Natural killer cell treated with Interleukin-12 subunit alpha and Interleukin-12 subunit beta and Interleukin-15 and Interleukin-18, amount 100 ng/mL, for 72 hours (primary cell): Measurements from ENCODE around the gene PRSS12. TPM values are rescaled to one million over a fixed set of nuclear protein-coding genes. Genes with fewer than 3 reads are reported as not detected.

Experiments
- ATAC-seq, 2 donors: fragments of 150-1000 bp; cut with Tn5 transposase in 1 of 2; sonication (Bioruptor Pico), chemical (Tn5 transposase) in 1 of 2; 2 replicates each; pipeline ENCODE4 v1.10.0; 2021
- DNase-seq: peaks from one replicate; pipeline ENCODE4 v3.0.0; 2022; ENCODE audit warnings: low spot score
- H3K27ac Mint-ChIP-seq, 2 donors: 1 replicate in 1 of 2; 2 replicates in 1 of 2; pipeline ENCODE4 v1.8.0; 2022; ENCODE audit warnings: mixed read lengths in 2 of 2, mild to moderate bottlenecking in 1 of 2, moderate library complexity in 1 of 2
- H3K27me3 Mint-ChIP-seq, 2 donors: 1 replicate in 1 of 2; 2 replicates in 1 of 2; pipeline ENCODE4 v1.8.0; 2022; ENCODE audit warnings: mixed read lengths in 2 of 2
- H3K36me3 Mint-ChIP-seq: one replicate; pipeline ENCODE4 v1.8.0; 2022; ENCODE audit warnings: mixed read lengths
- H3K4me1 Mint-ChIP-seq, 2 donors: 1 replicate in 1 of 2; 2 replicates in 1 of 2; pipeline ENCODE4 v1.8.0; 2022; ENCODE audit warnings: low read depth in 2 of 2, mixed read lengths in 2 of 2, mild to moderate bottlenecking in 1 of 2
- H3K4me3 Mint-ChIP-seq: one replicate; pipeline ENCODE4 v1.8.0; 2022; ENCODE audit warnings: mixed read lengths
- H3K9me3 Mint-ChIP-seq: 2 replicates; pipeline ENCODE4 v1.8.0; 2022; ENCODE audit warnings: mixed read lengths
- total RNA-seq, 2 donors: library from RNA; stranded (reverse); gene quantifications; one replicate each; pipeline ENCODE4 v1.2.3, GENCODE V29; 2022

PRSS12 gene
- total RNA-seq, 2 donors from 2014 or later = not detected

DNA sequence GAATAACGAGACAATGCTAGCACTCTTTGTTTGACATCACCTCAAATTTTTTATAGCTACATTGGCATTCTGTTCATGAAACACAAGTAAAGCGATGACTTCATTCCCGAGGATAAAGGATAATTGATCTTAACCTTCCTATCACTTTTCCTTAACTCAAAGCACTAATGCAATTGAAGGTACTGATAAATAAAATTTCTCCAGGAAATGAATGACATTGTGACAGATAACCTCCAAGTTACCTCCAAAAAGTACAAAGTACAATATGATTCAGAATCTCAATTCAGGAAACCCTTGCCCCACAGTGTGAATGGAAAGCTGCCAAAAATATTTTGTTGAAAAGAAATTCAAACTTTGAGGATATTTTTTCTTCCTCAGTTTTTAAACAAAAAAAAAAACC, 1.8 kb downstream of the PRSS12 start:
- Mint-ChIP-seq H3K27me3 (peaks cover 38 to 45% of the 10 kb centered on the region in 2 donors), H3K36me3 (peaks cover 11% of the 10 kb centered on the region), H3K9me3 (no peaks in the 10 kb centered on the region), H3K27ac (no peak overlapping the region), H3K4me3 (no peak overlapping the region), H3K4me1 (peaks cover 6 to 10% of the 10 kb centered on the region in 2 donors)
- no peak for ATAC-seq
- DNase-seq = no peak

GRCh38 chr4:118348886-118349285, 3.9 kb downstream of the PRSS12 start:
- DNase-seq (no peak), ATAC-seq (no peak)
- peaks cover 6 to 10% of the 10 kb centered on the region in 2 donors for H3K4me1 Mint-ChIP-seq
- no peak overlapping the region for H3K4me3 Mint-ChIP-seq
- peaks cover 11% of the 10 kb centered on the region for H3K36me3 Mint-ChIP-seq
- no peaks in the 10 kb centered on the region for H3K9me3 Mint-ChIP-seq
- H3K27me3 Mint-ChIP-seq = peaks cover 29 to 39% of the 10 kb centered on the region in 2 donors
- H3K27ac Mint-ChIP-seq = no peak overlapping the region

- no peak for ATAC-seq
Measured at GRCh38 chr4:118346495-118346894, 6.3 kb downstream of the PRSS12 start.

GRCh38 chr4:118345813-118346212, 7.0 kb downstream of the PRSS12 start:
- peaks cover 10 to 19% of the 10 kb centered on the region in 2 donors for H3K27me3 Mint-ChIP-seq
- H3K9me3 Mint-ChIP-seq = no peaks in the 10 kb centered on the region
- no peak overlapping the region for H3K27ac Mint-ChIP-seq
- no peak for DNase-seq
- ATAC-seq = no peak
- H3K4me3 Mint-ChIP-seq = no peak overlapping the region
- no peaks in the 10 kb centered on the region for H3K36me3 Mint-ChIP-seq
- H3K4me1 Mint-ChIP-seq = no peaks in the 10 kb centered on the region

More at GRCh38 chr4:118346495-118346894, 6.3 kb downstream of the PRSS12 start:
- Mint-ChIP-seq H3K4me1 (no peaks in the 10 kb centered on the region), H3K9me3 (no peaks in the 10 kb centered on the region), H3K36me3 (peaks cover 1% of the 10 kb centered on the region), H3K4me3 (no peak overlapping the region), H3K27ac (no peak overlapping the region), H3K27me3 (peaks cover 14 to 22% of the 10 kb centered on the region in 2 donors)
- no peak for DNase-seq

DNA sequence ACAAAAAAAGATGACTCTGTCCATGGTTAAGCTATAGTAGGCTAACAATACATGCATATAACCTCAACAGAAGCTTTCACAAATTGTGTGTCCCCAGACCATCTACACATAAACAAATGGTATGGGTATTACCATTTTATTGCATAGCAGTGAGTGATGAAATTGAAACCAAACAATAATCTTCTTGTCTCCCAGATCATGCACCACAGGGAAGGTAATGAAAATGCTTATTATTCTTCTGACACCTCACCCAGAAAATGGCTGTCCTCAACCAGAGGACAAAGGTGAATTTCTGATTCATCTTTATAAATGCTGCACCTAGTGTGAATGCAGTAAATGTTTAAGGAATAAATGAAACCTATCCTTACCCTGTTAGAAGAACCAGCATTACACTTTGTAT, 8.0 kb downstream of the PRSS12 start:
- H3K9me3 Mint-ChIP-seq = no peaks in the 10 kb centered on the region
- H3K27ac Mint-ChIP-seq = no peak overlapping the region
- peaks cover 4 to 17% of the 10 kb centered on the region in 2 donors for H3K27me3 Mint-ChIP-seq
- DNase-seq (no peak), ATAC-seq (no peak)
- no peak overlapping the region for H3K4me3 Mint-ChIP-seq
- no peaks in the 10 kb centered on the region for H3K4me1 Mint-ChIP-seq
- no peaks in the 10 kb centered on the region for H3K36me3 Mint-ChIP-seq

- H3K4me1 Mint-ChIP-seq = no peaks in the 10 kb centered on the region
- ATAC-seq (no peak), DNase-seq (no peak)
- H3K4me3 Mint-ChIP-seq = no peak overlapping the region
- H3K36me3 Mint-ChIP-seq = no peaks in the 10 kb centered on the region
- no peaks in the 10 kb centered on the region for H3K9me3 Mint-ChIP-seq
- H3K27ac Mint-ChIP-seq = no peak overlapping the region
- peaks cover 3 to 20% of the 10 kb centered on the region in 2 donors for H3K27me3 Mint-ChIP-seq
Measured at GRCh38 chr4:118343501-118343900, 9.3 kb downstream of the PRSS12 start.

DNA sequence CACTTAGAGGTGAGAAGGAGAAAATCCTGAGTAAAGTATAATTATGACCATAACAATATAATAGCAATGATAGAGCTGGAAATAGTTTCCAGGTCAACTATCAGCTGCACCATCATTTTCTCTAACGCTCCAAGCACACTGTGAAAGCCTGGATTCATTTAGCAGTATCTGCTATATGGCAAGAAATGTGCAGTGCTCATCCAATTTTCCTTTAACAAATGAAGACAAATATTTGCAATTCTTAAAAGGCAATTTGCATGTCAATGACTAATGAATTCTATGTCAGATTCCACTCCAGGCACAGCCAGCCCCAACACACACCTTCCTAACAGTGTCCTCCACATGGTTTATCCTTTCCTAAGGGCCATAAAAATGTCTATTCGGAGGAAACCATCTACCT, 12.7 kb downstream of the PRSS12 start:
- no peak for DNase-seq
- ATAC-seq = no peak
- no peak overlapping the region for H3K4me3 Mint-ChIP-seq
- peaks cover 3 to 26% of the 10 kb centered on the region in 2 donors for H3K27me3 Mint-ChIP-seq
- no peaks in the 10 kb centered on the region for H3K4me1 Mint-ChIP-seq
- no peaks in the 10 kb centered on the region for H3K9me3 Mint-ChIP-seq
- H3K27ac Mint-ChIP-seq = no peak overlapping the region
- H3K36me3 Mint-ChIP-seq = no peaks in the 10 kb centered on the region

GRCh38 chr4:118338981-118339765, 13.6 kb downstream of the PRSS12 start:
- ATAC-seq (no peak), DNase-seq (no peak)
- Mint-ChIP-seq H3K27me3 (peaks cover 3 to 22% of the 10 kb centered on the region in 2 donors), H3K4me1 (no peaks in the 10 kb centered on the region), H3K4me3 (no peak overlapping the region), H3K9me3 (no peaks in the 10 kb centered on the region), H3K36me3 (no peaks in the 10 kb centered on the region), H3K27ac (no peak overlapping the region)

GRCh38 chr4:118338518-118338917, 14.3 kb downstream of the PRSS12 start:
- Mint-ChIP-seq H3K9me3 (no peaks in the 10 kb centered on the region), H3K4me3 (no peak overlapping the region), H3K27me3 (peaks cover 3 to 22% of the 10 kb centered on the region in 2 donors), H3K4me1 (no peaks in the 10 kb centered on the region), H3K36me3 (no peaks in the 10 kb centered on the region), H3K27ac (no peak overlapping the region)
- no peak for ATAC-seq
- DNase-seq = no peak

DNA sequence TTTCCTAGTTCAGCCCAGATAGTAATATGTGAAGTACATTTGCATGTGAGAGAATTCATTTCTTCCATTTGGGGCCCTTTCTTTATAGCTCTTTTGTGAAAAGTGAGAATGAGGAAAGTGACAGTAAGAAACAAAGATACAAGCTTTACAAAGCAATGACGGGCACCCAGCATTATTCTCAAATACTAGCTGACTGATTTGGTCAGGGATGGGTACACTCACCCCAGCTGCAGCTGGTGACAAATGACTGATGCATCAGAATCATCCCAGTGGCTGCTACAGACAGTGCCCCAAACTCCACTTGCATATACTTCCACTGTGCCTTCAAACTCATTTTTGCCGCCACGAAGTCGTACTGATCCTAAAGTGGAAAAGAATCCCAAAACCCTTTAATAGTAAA, 14.8 kb downstream of the PRSS12 start:
- Mint-ChIP-seq H3K4me3 (no peak overlapping the region), H3K36me3 (no peaks in the 10 kb centered on the region), H3K4me1 (no peaks in the 10 kb centered on the region), H3K9me3 (no peaks in the 10 kb centered on the region), H3K27ac (no peak overlapping the region), H3K27me3 (peaks cover 3 to 22% of the 10 kb centered on the region in 2 donors)
- ATAC-seq (no peak), DNase-seq (no peak)

DNA sequence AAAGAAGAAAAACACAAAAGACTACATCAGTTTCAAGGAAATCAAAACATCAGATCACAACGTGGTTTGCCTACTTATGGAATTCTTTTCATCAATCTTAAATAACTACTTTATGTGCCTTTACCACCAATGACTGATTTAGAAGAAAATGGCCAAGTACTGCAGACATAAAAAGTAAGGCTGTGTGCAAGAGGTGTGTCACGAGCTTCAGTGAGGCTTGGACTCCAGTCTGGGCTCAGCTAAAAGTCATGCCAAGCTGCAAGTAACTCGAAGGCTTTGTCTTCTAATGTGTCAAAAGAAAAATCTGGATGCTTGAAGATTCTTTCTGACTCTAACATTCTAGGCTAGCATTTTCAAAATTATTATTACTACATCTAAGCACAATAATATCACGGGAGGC, 17.0 kb downstream of the PRSS12 start:
- no peak for ATAC-seq
- H3K27ac Mint-ChIP-seq = no peak overlapping the region
- H3K4me3 Mint-ChIP-seq = no peak overlapping the region
- H3K27me3 Mint-ChIP-seq = peaks cover 6 to 18% of the 10 kb centered on the region in 2 donors
- no peak for DNase-seq
- no peaks in the 10 kb centered on the region for H3K4me1 Mint-ChIP-seq
- H3K36me3 Mint-ChIP-seq = no peaks in the 10 kb centered on the region
- H3K9me3 Mint-ChIP-seq = no peaks in the 10 kb centered on the region

DNA sequence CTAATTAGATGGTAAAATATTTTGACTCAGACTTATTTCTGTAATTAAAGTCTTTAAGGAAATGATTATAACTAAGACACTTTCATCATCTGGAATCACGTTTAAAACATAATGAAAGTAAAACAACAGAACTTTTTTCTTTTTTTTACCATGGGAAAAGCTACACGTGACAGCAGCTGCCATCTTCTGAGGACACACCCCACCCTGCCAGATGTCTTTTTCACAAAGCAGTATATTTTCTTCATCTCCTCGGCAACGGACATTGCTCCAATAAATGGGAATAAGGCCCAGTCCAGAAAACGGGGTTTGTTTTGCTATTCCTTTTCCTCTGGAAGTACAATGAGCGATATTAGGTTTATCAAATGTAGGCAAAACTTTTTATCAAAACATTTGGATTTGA, 17.5 kb downstream of the PRSS12 start:
- H3K36me3 Mint-ChIP-seq = no peaks in the 10 kb centered on the region
- peaks cover 6 to 13% of the 10 kb centered on the region in 2 donors for H3K27me3 Mint-ChIP-seq
- no peak overlapping the region for H3K4me3 Mint-ChIP-seq
- no peak overlapping the region for H3K27ac Mint-ChIP-seq
- DNase-seq = no peak
- ATAC-seq = no peak
- H3K9me3 Mint-ChIP-seq = no peaks in the 10 kb centered on the region
- no peaks in the 10 kb centered on the region for H3K4me1 Mint-ChIP-seq

GRCh38 chr4:118331352-118331751, 21.5 kb downstream of the PRSS12 start:
- H3K9me3 Mint-ChIP-seq = no peaks in the 10 kb centered on the region

DNA sequence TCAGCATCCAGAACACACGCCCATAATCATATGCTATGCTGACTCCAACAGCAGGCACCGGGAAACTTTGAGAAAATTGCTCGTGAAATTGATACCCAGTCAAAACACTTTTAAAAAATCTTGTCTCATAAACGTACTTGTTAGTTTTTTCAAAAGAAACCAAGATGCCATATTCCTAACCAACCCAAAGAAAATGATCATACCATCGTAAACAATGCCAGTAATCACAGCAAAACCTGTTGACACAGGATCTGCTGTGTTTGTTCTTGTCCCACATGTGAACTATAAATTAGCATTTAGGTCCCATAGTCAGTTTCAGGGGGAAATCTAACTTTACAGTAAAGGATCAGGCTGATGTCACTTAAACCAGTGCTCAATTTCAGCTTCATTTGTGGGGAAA, 23.0 kb downstream of the PRSS12 start:
- Mint-ChIP-seq H3K4me3 (no peak overlapping the region), H3K36me3 (no peaks in the 10 kb centered on the region), H3K27me3 (peaks cover 7 to 8% of the 10 kb centered on the region in 2 donors), H3K4me1 (no peaks in the 10 kb centered on the region), H3K9me3 (no peaks in the 10 kb centered on the region), H3K27ac (no peak overlapping the region)
- no peak for DNase-seq
- ATAC-seq = no peak

More at GRCh38 chr4:118331352-118331751, 21.5 kb downstream of the PRSS12 start:
- no peak for ATAC-seq
- no peaks in the 10 kb centered on the region for H3K4me1 Mint-ChIP-seq
- H3K4me3 Mint-ChIP-seq = no peak overlapping the region
- no peak overlapping the region for H3K27ac Mint-ChIP-seq
- H3K36me3 Mint-ChIP-seq = no peaks in the 10 kb centered on the region
- peaks cover 2 to 4% of the 10 kb centered on the region in 2 donors for H3K27me3 Mint-ChIP-seq
- DNase-seq = no peak
